ENCODE data around the gene TTC4.

DNA sequence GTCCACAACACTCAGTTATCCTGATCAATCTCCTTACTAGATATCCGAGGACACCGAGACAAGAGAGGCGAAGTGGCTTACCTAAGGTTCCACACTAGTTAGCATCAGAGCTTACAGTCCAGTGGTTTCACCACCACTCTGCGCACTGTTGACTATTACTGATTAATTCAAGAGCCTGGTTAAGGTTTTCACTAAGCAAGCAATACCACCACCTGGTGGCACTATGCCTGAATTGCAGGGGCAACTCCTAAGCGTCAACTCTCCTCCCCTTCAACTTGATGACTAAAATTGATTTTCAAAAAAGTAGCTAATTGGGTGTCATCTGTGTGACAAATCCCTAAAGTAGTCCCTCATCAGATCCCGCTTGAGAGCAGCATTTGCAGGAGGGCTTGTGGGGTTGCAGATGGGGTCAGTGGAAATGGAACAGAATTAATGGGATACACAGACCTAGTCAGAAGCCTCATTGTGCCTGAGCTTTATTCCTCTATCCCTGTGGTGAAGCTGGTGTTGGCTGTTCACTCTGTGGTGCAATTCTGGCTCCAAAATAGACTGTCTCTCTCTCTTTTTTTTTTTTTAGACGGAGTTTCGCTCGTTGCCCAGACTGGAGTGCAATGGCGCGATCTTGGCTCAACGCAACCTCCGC, 76.3 kb downstream of the TTC4 start:
- no peak for TF ChIP-seq GATA1 (IDR thresholded peaks at IDR 0.05; ENCODE audit: low read depth, low read length)
- no peak for TF ChIP-seq POLR2A (IDR thresholded peaks at IDR 0.05; ENCODE audit: low read length)

Data from erythroblast (primary cell).